HEK293 (cell line): ENCODE results near the gene TAF15.

Source experiments
- CTCF ChIA-PET: fragments of 350-600 bp; formaldehyde crosslinking; extraction: SDS; loops from one replicate; lab custom pipeline; 2021; ENCODE audit warnings: antibody characterized with exemption; lab: Yijun Ruan, JAX
- POLR2A ChIA-PET: fragments of 300-600 bp; formaldehyde crosslinking; extraction: SDS; loops from one replicate; lab custom pipeline; 2020; ENCODE audit warnings: antibody characterized with exemption, inconsistent platforms; lab: Yijun Ruan, JAX
- H3K27ac ChIP-seq: fragments of 200-500 bp; sonication (Bioruptor generic); 2 replicates; pipeline ENCODE4 v1.5.1; 2014; ENCODE audit warnings: low read depth, low read length, control low read depth, inconsistent platforms; ENCODE audit errors: extremely low read depth
- H3K36me3 ChIP-seq, 2 experiments: fragments of 200-500 bp in 1 of 2; sonication (Bioruptor generic) in 1 of 2; 1 replicate in 1 of 2; 2 replicates in 1 of 2; pipeline ENCODE4 v1.5.1; 2014 to 2017; ENCODE audit warnings: inconsistent platforms in 2 of 2, low read length in 2 of 2; ENCODE audit not compliant: control insufficient read depth in 2 of 2, insufficient read depth in 1 of 2
- H3K4me1 ChIP-seq: fragments of 200-500 bp; sonication (Bioruptor generic); 2 replicates; pipeline ENCODE4 v1.5.1; 2014; ENCODE audit warnings: mild to moderate bottlenecking, low read length, inconsistent platforms; ENCODE audit not compliant: control insufficient read depth, insufficient read depth
- H3K4me3 ChIP-seq: 2 replicates; pipeline ENCODE4 v1.5.1; 2011; ENCODE audit warnings: low read depth, mild to moderate bottlenecking, control low read depth, low read length, moderate library complexity
- H3K9me3 ChIP-seq: fragments of 200-500 bp; sonication (Bioruptor generic); 2 replicates; pipeline ENCODE4 v1.5.1; 2014; ENCODE audit warnings: low read depth, low read length, inconsistent platforms; ENCODE audit not compliant: control insufficient read depth, insufficient read depth
- EGR2 ChIP-seq: fragments of 450-650 bp; formaldehyde crosslinking; IDR thresholded peaks from 2 replicates; pipeline ENCODE4 v1.5.1; 2016; ENCODE audit warnings: low read depth, missing biosample characterization, missing genetic modification characterization
- GLI4 ChIP-seq: fragments of 450-650 bp; formaldehyde crosslinking; IDR thresholded peaks from 2 replicates; pipeline ENCODE4 v1.5.1; 2016; ENCODE audit warnings: missing biosample characterization, missing genetic modification characterization
- HOXC10 ChIP-seq: sonication (generic); formaldehyde crosslinking; IDR thresholded peaks from 2 replicates; pipeline ENCODE4 v1.8.1; 2023; ENCODE audit warnings: mild to moderate bottlenecking, missing genetic modification reagents
- KLF16 ChIP-seq: fragments of 450-650 bp; formaldehyde crosslinking; IDR thresholded peaks from 2 replicates; pipeline ENCODE4 v1.5.1; 2017; ENCODE audit warnings: missing biosample characterization, missing genetic modification characterization
- KLF9 ChIP-seq: fragments of 450-650 bp; formaldehyde crosslinking; IDR thresholded peaks from 2 replicates; pipeline ENCODE4 v1.5.1; 2016; ENCODE audit warnings: missing biosample characterization, missing genetic modification characterization, low read depth
- MZF1 ChIP-seq: fragments of 450-650 bp; formaldehyde crosslinking; IDR thresholded peaks from 2 replicates; pipeline ENCODE4 v1.5.1; 2017; ENCODE audit warnings: missing biosample characterization, missing genetic modification characterization, borderline replicate concordance
- OVOL3 ChIP-seq: fragments of 450-650 bp; formaldehyde crosslinking; IDR thresholded peaks from 2 replicates; pipeline ENCODE4 v1.5.1; 2016; ENCODE audit warnings: missing biosample characterization, missing genetic modification characterization
- PRDM1 ChIP-seq: fragments of 450-650 bp; formaldehyde crosslinking; IDR thresholded peaks from 2 replicates; pipeline ENCODE4; 2016; ENCODE audit warnings: missing biosample characterization, missing genetic modification characterization
- SALL2 ChIP-seq: fragments of 450-650 bp; formaldehyde crosslinking; IDR thresholded peaks from 2 replicates; pipeline ENCODE4 v1.5.0; 2017; ENCODE audit warnings: missing biosample characterization, mild to moderate bottlenecking, missing genetic modification characterization, borderline replicate concordance
- ZBTB21 ChIP-seq: fragments of 450-650 bp; formaldehyde crosslinking; IDR thresholded peaks from 2 replicates; pipeline ENCODE4 v1.5.1; 2017; ENCODE audit warnings: missing biosample characterization, missing genetic modification characterization
- ZBTB8A ChIP-seq: fragments of 450-650 bp; formaldehyde crosslinking; IDR thresholded peaks from 2 replicates; pipeline ENCODE4 v1.5.1; 2016; ENCODE audit warnings: missing biosample characterization, missing genetic modification characterization
- ZFP69B ChIP-seq: fragments of 450-650 bp; formaldehyde crosslinking; IDR thresholded peaks from 2 replicates; pipeline ENCODE4 v1.5.1; 2016; ENCODE audit warnings: missing biosample characterization, missing genetic modification characterization
- ZNF335 ChIP-seq: fragments of 450-650 bp; formaldehyde crosslinking; conservative IDR thresholded peaks from 2 replicates; pipeline ENCODE4 v1.5.1; 2016; ENCODE audit warnings: missing biosample characterization, missing genetic modification characterization
- ZNF510 ChIP-seq: fragments of 450-650 bp; formaldehyde crosslinking; IDR thresholded peaks from 2 replicates; pipeline ENCODE4 v1.5.1; 2018; ENCODE audit warnings: mild to moderate bottlenecking, missing genetic modification characterization, missing biosample characterization; ENCODE audit not compliant: insufficient replicate concordance
- ZNF776 ChIP-seq: fragments of 450-650 bp; formaldehyde crosslinking; IDR thresholded peaks from 2 replicates; pipeline ENCODE4 v1.5.0; 2017; ENCODE audit warnings: missing biosample characterization, missing genetic modification characterization, borderline replicate concordance
- ZNF785 ChIP-seq: fragments of 450-650 bp; formaldehyde crosslinking; IDR thresholded peaks from 2 replicates; pipeline ENCODE4 v1.5.1; 2016; ENCODE audit warnings: missing biosample characterization, missing genetic modification characterization
- ZSCAN4 ChIP-seq: fragments of 450-650 bp; formaldehyde crosslinking; IDR thresholded peaks from 2 replicates; pipeline ENCODE4 v1.5.1; 2017; ENCODE audit warnings: missing biosample characterization, missing genetic modification characterization
- TF ChIP-seq, protein P1 (sequence below): fragments of 450-650 bp; formaldehyde crosslinking; IDR thresholded peaks from 2 replicates; pipeline ENCODE4 v1.5.1; 2016; ENCODE audit warnings: missing biosample characterization, missing genetic modification characterization
- TF ChIP-seq, protein P2 (sequence below): fragments of 450-650 bp; formaldehyde crosslinking; IDR thresholded peaks from 2 replicates; pipeline ENCODE4 v1.5.1; 2016; ENCODE audit warnings: missing biosample characterization, missing genetic modification characterization, low read depth

The TAF15 gene

GRCh38 chr17:35796942-35797341, 12.3 kb upstream of the TAF15 start:
- no peaks in the 10 kb centered on the region for H3K4me1 ChIP-seq

DNA sequence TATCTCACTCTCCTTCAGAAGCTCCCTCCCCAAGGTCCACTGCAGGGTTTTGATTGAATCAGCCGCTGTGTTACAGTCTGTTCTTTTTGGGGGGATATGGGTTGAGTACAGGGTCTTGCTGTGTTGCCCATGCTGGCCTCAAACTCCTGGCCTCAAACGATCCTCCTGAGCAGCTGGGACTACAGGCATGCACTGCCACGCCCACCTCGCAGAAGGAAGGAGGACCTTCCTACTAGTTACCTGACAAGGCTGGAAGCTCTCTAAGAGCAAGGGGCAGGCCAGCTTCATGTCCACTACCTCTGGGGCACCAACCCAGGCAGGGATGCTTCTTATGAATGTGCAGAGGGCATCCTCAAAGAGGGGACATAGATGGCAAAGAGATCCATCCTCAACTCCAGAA, 11.9 kb upstream of the TAF15 start:
- Histone ChIP-seq H3K36me3 (no peaks in the 10 kb centered on the region), H3K27ac (no peak overlapping the region), H3K9me3 (no peaks in the 10 kb centered on the region), H3K4me1 (no peaks in the 10 kb centered on the region), H3K4me3 (no peak overlapping the region)
- ChIA-PET POLR2A (interaction anchor here (1.6 to 4.6 kb wide), 2 partner anchors 12 to 17 kb away, joined by 7 to 46 read pairs; partner anchors contain the start of gene TAF15), CTCF (interaction anchor here (0.9 to 10.2 kb wide), 5 partner anchors 8 to 32 kb away, joined by 4 to 104 read pairs (median 9); no protein-coding TSS in a partner anchor)
- TF ChIP-seq OVOL3 (tag by site-specific recombination): no peak
- TF ChIP-seq KLF9: peak; percentile 77

More at GRCh38 chr17:35796942-35797341, 12.3 kb upstream of the TAF15 start:
- Histone ChIP-seq H3K4me3 (no peak overlapping the region), H3K27ac (no peak overlapping the region), H3K36me3 (no peaks in the 10 kb centered on the region), H3K9me3 (no peaks in the 10 kb centered on the region)
- ChIA-PET POLR2A (interaction anchor here (0.6 to 4.6 kb wide), 4 partner anchors 12 to 27 kb away, joined by 4 to 46 read pairs (median 6); partner anchors contain the start of gene TAF15), CTCF (interaction anchor here (0.6 to 10.2 kb wide), 6 partner anchors 8 to 32 kb away, joined by 3 to 104 read pairs (median 7); no protein-coding TSS in a partner anchor)
- TF ChIP-seq ZBTB8A (tag by site-specific recombination): no peak
- peak; percentile 68 for TF ChIP-seq PRDM1 (tag by site-specific recombination)
- TF ChIP-seq HOXC10 (CRISPR knock-in tag): no peak
- TF ChIP-seq EGR2 (tag by site-specific recombination): no peak
- no peak for TF ChIP-seq ZFP69B
- TF ChIP-seq, protein P1, sequence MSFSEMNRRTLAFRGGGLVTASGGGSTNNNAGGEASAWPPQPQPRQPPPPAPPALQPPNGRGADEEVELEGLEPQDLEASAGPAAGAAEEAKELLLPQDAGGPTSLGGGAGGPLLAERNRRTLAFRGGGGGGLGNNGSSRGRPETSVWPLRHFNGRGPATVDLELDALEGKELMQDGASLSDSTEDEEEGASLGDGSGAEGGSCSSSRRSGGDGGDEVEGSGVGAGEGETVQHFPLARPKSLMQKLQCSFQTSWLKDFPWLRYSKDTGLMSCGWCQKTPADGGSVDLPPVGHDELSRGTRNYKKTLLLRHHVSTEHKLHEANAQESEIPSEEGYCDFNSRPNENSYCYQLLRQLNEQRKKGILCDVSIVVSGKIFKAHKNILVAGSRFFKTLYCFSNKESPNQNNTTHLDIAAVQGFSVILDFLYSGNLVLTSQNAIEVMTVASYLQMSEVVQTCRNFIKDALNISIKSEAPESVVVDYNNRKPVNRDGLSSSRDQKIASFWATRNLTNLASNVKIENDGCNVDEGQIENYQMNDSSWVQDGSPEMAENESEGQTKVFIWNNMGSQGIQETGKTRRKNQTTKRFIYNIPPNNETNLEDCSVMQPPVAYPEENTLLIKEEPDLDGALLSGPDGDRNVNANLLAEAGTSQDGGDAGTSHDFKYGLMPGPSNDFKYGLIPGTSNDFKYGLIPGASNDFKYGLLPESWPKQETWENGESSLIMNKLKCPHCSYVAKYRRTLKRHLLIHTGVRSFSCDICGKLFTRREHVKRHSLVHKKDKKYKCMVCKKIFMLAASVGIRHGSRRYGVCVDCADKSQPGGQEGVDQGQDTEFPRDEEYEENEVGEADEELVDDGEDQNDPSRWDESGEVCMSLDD (tag by site-specific recombination): no peak
- TF ChIP-seq ZSCAN4 (tag by site-specific recombination): peak; percentile 72
- no peak for TF ChIP-seq ZBTB21 (tag by site-specific recombination)
- TF ChIP-seq GLI4 (tag by site-specific recombination): no peak
- no peak for TF ChIP-seq ZNF776
- TF ChIP-seq ZNF510 (tag by site-specific recombination): no peak

DNA sequence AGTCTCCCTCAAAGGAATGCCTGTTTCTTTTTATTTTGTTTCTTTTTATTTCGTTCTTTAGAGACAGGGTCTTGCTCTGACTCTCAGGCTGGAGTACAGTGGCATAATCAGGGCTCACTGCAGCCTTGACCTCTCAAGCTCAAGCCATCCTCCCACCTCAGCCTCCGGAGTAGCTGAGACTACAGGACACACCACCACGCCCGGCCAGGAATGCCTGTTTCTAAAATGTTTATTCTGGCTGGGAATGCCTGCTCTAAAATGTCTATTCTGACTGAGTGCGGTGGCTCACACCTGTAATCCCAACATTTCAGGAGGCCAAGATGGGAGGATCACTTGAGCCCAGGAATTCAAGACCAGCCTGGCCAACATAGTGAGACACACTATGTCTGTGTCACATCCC, 11.4 kb upstream of the TAF15 start:
- TF ChIP-seq, protein P2, sequence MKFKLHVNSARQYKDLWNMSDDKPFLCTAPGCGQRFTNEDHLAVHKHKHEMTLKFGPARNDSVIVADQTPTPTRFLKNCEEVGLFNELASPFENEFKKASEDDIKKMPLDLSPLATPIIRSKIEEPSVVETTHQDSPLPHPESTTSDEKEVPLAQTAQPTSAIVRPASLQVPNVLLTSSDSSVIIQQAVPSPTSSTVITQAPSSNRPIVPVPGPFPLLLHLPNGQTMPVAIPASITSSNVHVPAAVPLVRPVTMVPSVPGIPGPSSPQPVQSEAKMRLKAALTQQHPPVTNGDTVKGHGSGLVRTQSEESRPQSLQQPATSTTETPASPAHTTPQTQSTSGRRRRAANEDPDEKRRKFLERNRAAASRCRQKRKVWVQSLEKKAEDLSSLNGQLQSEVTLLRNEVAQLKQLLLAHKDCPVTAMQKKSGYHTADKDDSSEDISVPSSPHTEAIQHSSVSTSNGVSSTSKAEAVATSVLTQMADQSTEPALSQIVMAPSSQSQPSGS (tag by site-specific recombination): no peak
- TF ChIP-seq ZNF785 (tag by site-specific recombination) (no peak), MZF1 (no peak), ZSCAN4 (tag by site-specific recombination) (no peak), ZNF335 (tag by site-specific recombination) (peak; percentile 54), SALL2 (tag by site-specific recombination) (no peak), KLF16 (tag by site-specific recombination) (no peak)
- TF ChIP-seq, all 188 proteins: peak for 1
- Histone ChIP-seq H3K4me3 (no peak overlapping the region), H3K36me3 (no peaks in the 10 kb centered on the region), H3K9me3 (no peaks in the 10 kb centered on the region), H3K4me1 (no peaks in the 10 kb centered on the region), H3K27ac (no peak overlapping the region)
- ChIA-PET POLR2A (interaction anchor here (1.6 to 4.6 kb wide), 2 partner anchors 11 to 18 kb away, joined by 7 to 46 read pairs; partner anchors contain the start of gene TAF15), CTCF (interaction anchor here (10.2 kb wide), 1 partner anchor 33 kb away, joined by 104 read pairs; no protein-coding TSS in a partner anchor)
